ENCODE data around the gene CRNKL1.

CRNKL1 gene

GRCh38 chr20:20052074-20052970, at the start of gene CRNKL1, which contains the start of gene CFAP61:
Gene CRNKL1, minus strand, starts transcription at chr20:20052466. Its CDS starts 124 bp downstream, at chr20:20052342.
Gene CFAP61, plus strand, starts transcription at chr20:20052532. Its CDS starts 4,122 bp downstream, at chr20:20056654.
- peak; percentile 92 to 95 for DNase-seq (ENCODE audit: low read depth in 2 of 2)

- DNase-seq (ENCODE audit: low read depth in 2 of 2): no peak
Measured at GRCh38 chr20:20100881-20101280, 48.6 kb upstream of the CRNKL1 start.

- no peak for DNase-seq (ENCODE audit: low read depth in 2 of 2)
Measured at GRCh38 chr20:20096421-20096820, 44.2 kb upstream of the CRNKL1 start.

GRCh38 chr20:20095114-20095872, 43.0 kb upstream of the CRNKL1 start:
- no peak for DNase-seq (ENCODE audit: low read depth in 2 of 2)

- DNase-seq (ENCODE audit: low read depth in 2 of 2): no peak
Measured at GRCh38 chr20:20094410-20094809, 42.1 kb upstream of the CRNKL1 start.

- no peak for DNase-seq (ENCODE audit: low read depth in 2 of 2)
Measured at GRCh38 chr20:20092827-20093226, 40.6 kb upstream of the CRNKL1 start.

- no peak for DNase-seq (ENCODE audit: low read depth in 2 of 2)
Measured at GRCh38 chr20:20089939-20090338, 37.7 kb upstream of the CRNKL1 start.

- DNase-seq (ENCODE audit: low read depth in 2 of 2): no peak
Measured at GRCh38 chr20:20089018-20089417, 36.8 kb upstream of the CRNKL1 start.

GRCh38 chr20:20085812-20086211, 33.5 kb upstream of the CRNKL1 start:
- DNase-seq (ENCODE audit: low read depth in 2 of 2): no peak

GRCh38 chr20:20085071-20085470, 32.8 kb upstream of the CRNKL1 start:
- no peak for DNase-seq (ENCODE audit: low read depth in 2 of 2)

GRCh38 chr20:20084296-20084752, 32.1 kb upstream of the CRNKL1 start:
- DNase-seq (ENCODE audit: low read depth in 2 of 2): no peak

GRCh38 chr20:20083807-20084206, 31.5 kb upstream of the CRNKL1 start:
- no peak for DNase-seq (ENCODE audit: low read depth in 2 of 2)

- DNase-seq (ENCODE audit: low read depth in 2 of 2): no peak
Measured at GRCh38 chr20:20079102-20079784, 27.0 kb upstream of the CRNKL1 start.

GRCh38 chr20:20078041-20078440, 25.8 kb upstream of the CRNKL1 start:
- no peak for DNase-seq (ENCODE audit: low read depth in 2 of 2)

- no peak for DNase-seq (ENCODE audit: low read depth in 2 of 2)
Measured at GRCh38 chr20:20076297-20077065, 24.2 kb upstream of the CRNKL1 start.

GRCh38 chr20:20075032-20075431, 22.8 kb upstream of the CRNKL1 start:
- DNase-seq (ENCODE audit: low read depth in 2 of 2): no peak

- DNase-seq (ENCODE audit: low read depth in 2 of 2): no peak
Measured at GRCh38 chr20:20073801-20074371, 21.6 kb upstream of the CRNKL1 start.

- no peak for DNase-seq (ENCODE audit: low read depth in 2 of 2)
Measured at GRCh38 chr20:20070871-20071726, 18.8 kb upstream of the CRNKL1 start.

GRCh38 chr20:20065361-20065760, 13.1 kb upstream of the CRNKL1 start:
- no peak for DNase-seq (ENCODE audit: low read depth in 2 of 2)
